Activated CD4-positive, alpha-beta T cell treated with anti-CD3 and anti-CD28 coated beads, Interleukin-2, amount 10 ng/mL, durations not matched to agents 7 days and 5 days (primary cell): Measurements from ENCODE around the gene TNN. TPM values are rescaled to one million over a fixed set of nuclear protein-coding genes. Genes with fewer than 3 reads are reported as not detected.

Experiments
- CTCF ChIA-PET: fragments of 350-600 bp; sonication (Branson Sonifier 250); formaldehyde crosslinking; loops from one replicate; lab custom pipeline; 2021; ENCODE audit warnings: antibody characterized with exemption; lab: Charles Lee
- POLR2A ChIA-PET: fragments of 350-600 bp; sonication (Branson Sonifier 250); formaldehyde crosslinking; loops from one replicate; lab custom pipeline; 2021; ENCODE audit warnings: antibody characterized with exemption; lab: Charles Lee
- DNase-seq: peaks from one replicate; pipeline ENCODE4 v3.0.0-alpha.2; 2020
- H3K27ac Mint-ChIP-seq: one replicate; pipeline ENCODE4 v1.8.0; 2021; ENCODE audit warnings: mild to moderate bottlenecking, moderate library complexity, mixed read lengths
- H3K27me3 Mint-ChIP-seq: one replicate; pipeline ENCODE4 v1.8.0; 2021; ENCODE audit warnings: mixed read lengths
- H3K36me3 Mint-ChIP-seq: one replicate; pipeline ENCODE4 v1.8.0; 2021; ENCODE audit warnings: low read depth, mixed read lengths
- H3K4me1 Mint-ChIP-seq: one replicate; pipeline ENCODE4 v1.8.0; 2021; ENCODE audit warnings: mixed read lengths
- H3K4me3 Mint-ChIP-seq: one replicate; pipeline ENCODE4 v1.8.0; 2021; ENCODE audit warnings: mild to moderate bottlenecking, moderate library complexity, mixed read lengths
- H3K9me3 Mint-ChIP-seq: one replicate; pipeline ENCODE4 v1.8.0; 2021; ENCODE audit warnings: mixed read lengths
- total RNA-seq, 2 experiments: library from RNA; stranded (reverse); gene quantifications; one replicate each; pipeline ENCODE4 v1.2.3, GENCODE V29; 2021

Gene TNN
- total RNA-seq, 2 experiments from 2014 or later, result not detected

DNA sequence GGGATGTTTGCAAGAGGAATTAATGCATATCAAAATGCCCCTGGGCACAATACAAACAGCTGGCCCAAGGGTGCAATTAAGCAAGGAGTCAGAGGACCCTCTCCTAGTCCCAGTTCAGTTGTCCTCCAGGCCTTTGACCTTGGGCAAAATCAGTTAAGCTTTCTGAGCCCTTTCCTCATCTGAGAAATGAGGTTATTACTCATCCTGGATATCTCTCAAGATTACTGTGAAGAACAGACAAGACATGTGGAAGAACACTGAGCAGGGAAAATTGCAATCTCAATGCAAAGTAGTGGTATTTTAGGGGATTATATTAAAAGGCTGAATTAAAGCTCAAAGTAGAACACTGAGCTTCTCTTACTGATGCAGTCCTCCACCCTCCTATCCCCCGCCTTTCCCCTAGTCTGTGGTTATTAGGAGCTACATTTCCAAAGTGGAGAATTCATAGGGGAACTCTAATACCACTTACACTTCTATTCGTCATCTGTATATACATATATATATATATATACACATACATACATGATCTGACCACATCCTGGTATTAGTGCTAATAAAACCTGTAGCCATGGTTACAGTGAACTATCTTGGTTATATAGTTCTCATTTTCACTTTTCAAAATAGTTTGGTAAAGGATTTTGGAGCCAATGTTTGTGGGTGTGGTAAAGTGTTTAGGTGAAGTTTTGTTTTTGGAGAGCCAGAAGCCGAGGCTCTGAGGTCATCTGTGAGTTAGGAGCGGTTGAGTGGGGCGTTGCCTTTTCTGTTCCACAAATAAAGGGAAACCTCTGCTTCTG is 106.9 kb downstream of the TNN start:
- ChIA-PET POLR2A (no interaction called here), CTCF (interaction anchor here (1.0 to 2.3 kb wide), 3 partner anchors 12 to 35 kb away, joined by 3 to 10 read pairs (median 6); no protein-coding TSS in a partner anchor)
- no peak for DNase-seq
- H3K36me3 Mint-ChIP-seq, result peaks cover 79% of the 10 kb centered on the region
- H3K9me3 Mint-ChIP-seq, result no peaks in the 10 kb centered on the region
- H3K27ac Mint-ChIP-seq, result no peak overlapping the region
- H3K27me3 Mint-ChIP-seq, result no peaks in the 10 kb centered on the region
- peaks cover 67% of the 10 kb centered on the region for H3K4me1 Mint-ChIP-seq
- no peak overlapping the region for H3K4me3 Mint-ChIP-seq

DNA sequence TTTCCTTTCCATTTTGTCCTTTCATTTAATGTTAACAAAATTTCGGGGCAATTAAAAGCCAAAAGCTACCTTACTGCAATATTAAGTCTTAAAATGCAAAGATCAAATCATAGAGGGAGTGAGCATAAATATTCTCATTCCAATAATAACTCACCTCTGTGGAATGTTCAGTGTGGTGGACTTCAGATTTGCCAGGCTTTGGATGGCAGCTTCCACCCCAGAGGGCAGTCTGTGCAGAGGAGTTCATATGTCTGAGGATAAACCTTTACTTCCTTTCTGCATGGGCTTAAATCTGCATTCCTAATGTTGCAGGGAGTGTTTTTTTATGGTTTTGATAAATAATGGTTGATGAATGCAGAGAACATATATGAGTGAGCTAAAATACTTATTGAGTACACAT is 108.6 kb downstream of the TNN start:
- no peak overlapping the region for H3K4me3 Mint-ChIP-seq
- CTCF ChIA-PET, result interaction anchor here (0.5 to 0.9 kb wide), 4 partner anchors 10 to 402 kb away, joined by 3 read pairs; no protein-coding TSS in a partner anchor
- H3K27ac Mint-ChIP-seq, result no peak overlapping the region
- H3K27me3 Mint-ChIP-seq, result no peaks in the 10 kb centered on the region
- POLR2A ChIA-PET, result no interaction called here
- DNase-seq, result no peak
- H3K4me1 Mint-ChIP-seq, result peaks cover 62% of the 10 kb centered on the region
- peaks cover 78% of the 10 kb centered on the region for H3K36me3 Mint-ChIP-seq
- no peaks in the 10 kb centered on the region for H3K9me3 Mint-ChIP-seq

DNA sequence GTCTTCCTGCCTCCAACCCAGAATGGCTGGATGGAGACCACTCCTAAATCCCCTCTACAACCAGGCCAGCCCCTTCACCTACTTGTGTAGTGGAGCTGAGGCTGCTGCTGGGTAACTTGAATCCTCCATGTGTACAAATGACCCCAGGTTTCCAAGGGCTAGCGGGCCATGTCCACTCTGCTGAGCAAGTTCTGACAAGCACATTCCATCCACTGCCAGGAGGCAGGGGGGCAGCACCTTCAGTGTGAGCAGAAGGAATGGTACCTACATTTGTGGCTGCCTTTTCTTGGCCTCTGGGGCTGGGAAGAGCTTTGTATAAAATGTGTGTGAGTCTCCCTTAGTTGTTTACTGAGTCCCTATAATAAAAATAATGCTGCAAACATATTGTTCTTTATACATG is 110.4 kb downstream of the TNN start:
- peaks cover 79% of the 10 kb centered on the region for H3K36me3 Mint-ChIP-seq
- H3K27ac Mint-ChIP-seq, result no peak overlapping the region
- ChIA-PET CTCF (no interaction called here), POLR2A (no interaction called here)
- no peaks in the 10 kb centered on the region for H3K27me3 Mint-ChIP-seq
- no peaks in the 10 kb centered on the region for H3K9me3 Mint-ChIP-seq
- H3K4me3 Mint-ChIP-seq, result no peak overlapping the region
- peaks cover 70% of the 10 kb centered on the region for H3K4me1 Mint-ChIP-seq
- DNase-seq, result no peak

GRCh38 chr1:175178456-175178855 is 110.8 kb downstream of the TNN start:
- Mint-ChIP-seq H3K9me3 (no peaks in the 10 kb centered on the region), H3K27me3 (no peaks in the 10 kb centered on the region), H3K27ac (no peak overlapping the region), H3K4me1 (peaks cover 70% of the 10 kb centered on the region), H3K36me3 (peaks cover 78% of the 10 kb centered on the region), H3K4me3 (no peak overlapping the region)
- DNase-seq, result no peak
- ChIA-PET POLR2A (no interaction called here), CTCF (no interaction called here)

- POLR2A ChIA-PET, result no interaction called here
- Mint-ChIP-seq H3K27ac (no peak overlapping the region), H3K4me3 (no peak overlapping the region)
These were observed 112.4 kb downstream of the TNN start for GRCh38 chr1:175179837-175180590.

DNA sequence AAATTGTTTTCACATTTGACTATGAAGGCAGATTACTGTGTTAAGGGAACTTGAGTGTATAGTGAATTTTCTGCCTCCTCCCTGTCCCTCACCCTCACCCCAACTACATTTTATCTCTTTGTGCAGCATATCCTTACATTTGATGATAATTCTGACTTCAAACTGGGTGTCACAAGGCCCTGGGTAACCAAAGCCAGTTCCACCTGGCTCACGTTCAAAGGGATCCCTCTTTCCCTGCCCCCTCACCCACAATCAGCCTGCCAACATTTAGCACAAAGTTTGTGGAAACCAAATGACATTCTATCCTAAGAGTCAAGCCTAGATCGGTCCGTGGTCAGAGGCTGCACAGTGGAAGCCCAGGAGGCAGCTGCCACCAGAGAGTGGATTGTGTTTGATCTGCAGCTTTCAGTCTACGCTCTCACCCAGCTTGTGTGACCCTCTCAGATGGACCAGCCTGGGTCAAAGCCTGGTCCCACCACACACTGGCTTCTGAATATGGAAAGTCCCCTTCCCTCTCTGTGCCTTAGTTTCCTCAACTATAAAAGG is 114.6 kb downstream of the TNN start:
- H3K27ac Mint-ChIP-seq, result peak overlapping the region; percentile 41
- no peaks in the 10 kb centered on the region for H3K27me3 Mint-ChIP-seq
- DNase-seq, result no peak
- no peak overlapping the region for H3K4me3 Mint-ChIP-seq
- H3K4me1 Mint-ChIP-seq, result peaks cover 80% of the 10 kb centered on the region
- H3K9me3 Mint-ChIP-seq, result no peaks in the 10 kb centered on the region
- ChIA-PET POLR2A (no interaction called here), CTCF (no interaction called here)
- peaks cover 77% of the 10 kb centered on the region for H3K36me3 Mint-ChIP-seq

More at GRCh38 chr1:175179837-175180590, 112.4 kb downstream of the TNN start:
- Mint-ChIP-seq H3K4me1 (peaks cover 67% of the 10 kb centered on the region), H3K9me3 (no peaks in the 10 kb centered on the region), H3K27me3 (no peaks in the 10 kb centered on the region), H3K36me3 (peaks cover 75% of the 10 kb centered on the region)
- no peak for DNase-seq
- CTCF ChIA-PET, result interaction anchor here (0.7 to 1.8 kb wide), 3 partner anchors 20 to 45 kb away, joined by 3 to 5 read pairs (median 4); no protein-coding TSS in a partner anchor

DNA sequence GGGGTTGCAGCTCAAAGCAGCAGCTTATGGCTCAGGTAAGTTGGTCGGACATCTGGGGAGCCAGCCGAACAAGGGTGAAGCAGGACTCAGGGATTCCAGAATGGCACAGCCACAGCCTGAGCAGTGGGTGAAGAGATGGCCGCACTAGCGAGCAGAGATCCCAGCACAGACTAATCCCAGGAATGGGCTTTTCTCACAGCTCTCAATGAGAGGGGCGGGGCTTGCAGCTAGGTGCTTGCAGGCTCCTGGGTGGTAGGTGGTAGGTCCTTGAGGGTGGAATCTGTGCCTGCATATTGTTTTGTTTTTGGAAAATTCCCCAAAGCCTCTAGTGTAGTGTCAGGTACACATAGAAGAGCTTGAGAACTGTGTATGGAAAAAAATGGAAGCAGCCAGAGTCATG is 116.0 kb downstream of the TNN start:
- DNase-seq, result no peak
- ChIA-PET CTCF (interaction anchor here (0.7 to 1.6 kb wide), 2 partner anchors 8 to 29 kb away, joined by 3 read pairs; no protein-coding TSS in a partner anchor), POLR2A (interaction anchor here (0.6 kb wide), 1 partner anchor 9 kb away, joined by 4 read pairs; no protein-coding TSS in a partner anchor)
- peaks cover 82% of the 10 kb centered on the region for H3K4me1 Mint-ChIP-seq
- H3K27me3 Mint-ChIP-seq, result no peaks in the 10 kb centered on the region
- no peaks in the 10 kb centered on the region for H3K9me3 Mint-ChIP-seq
- H3K4me3 Mint-ChIP-seq, result no peak overlapping the region
- H3K27ac Mint-ChIP-seq, result no peak overlapping the region
- H3K36me3 Mint-ChIP-seq, result peaks cover 79% of the 10 kb centered on the region

DNA sequence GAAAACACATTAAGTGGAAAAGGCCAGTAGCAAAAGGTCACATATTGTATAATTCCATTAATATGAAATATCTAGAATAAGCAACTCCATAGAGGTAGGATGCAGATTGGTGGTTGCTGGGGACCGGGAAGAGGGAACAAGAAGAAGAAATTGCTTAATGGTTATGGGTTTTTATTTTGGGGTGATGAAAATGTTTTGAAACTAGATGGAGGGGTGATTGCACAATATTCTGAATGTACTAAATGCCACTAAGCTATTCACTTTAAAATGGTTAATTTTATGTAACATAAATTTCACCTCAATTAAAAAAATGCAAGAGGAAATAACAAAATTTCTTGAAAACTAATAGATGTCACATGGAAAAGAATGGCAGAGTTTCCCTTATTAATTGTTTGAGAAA is 118.3 kb downstream of the TNN start:
- Mint-ChIP-seq H3K36me3 (peaks cover 87% of the 10 kb centered on the region), H3K27ac (no peak overlapping the region), H3K4me3 (no peak overlapping the region), H3K4me1 (peaks cover 89% of the 10 kb centered on the region), H3K27me3 (no peaks in the 10 kb centered on the region), H3K9me3 (no peaks in the 10 kb centered on the region)
- no peak for DNase-seq
- POLR2A ChIA-PET, result no interaction called here
- CTCF ChIA-PET, result interaction anchor here (0.6 to 1.8 kb wide), 4 partner anchors 10 to 157 kb away, joined by 3 to 6 read pairs (median 3); no protein-coding TSS in a partner anchor

DNA sequence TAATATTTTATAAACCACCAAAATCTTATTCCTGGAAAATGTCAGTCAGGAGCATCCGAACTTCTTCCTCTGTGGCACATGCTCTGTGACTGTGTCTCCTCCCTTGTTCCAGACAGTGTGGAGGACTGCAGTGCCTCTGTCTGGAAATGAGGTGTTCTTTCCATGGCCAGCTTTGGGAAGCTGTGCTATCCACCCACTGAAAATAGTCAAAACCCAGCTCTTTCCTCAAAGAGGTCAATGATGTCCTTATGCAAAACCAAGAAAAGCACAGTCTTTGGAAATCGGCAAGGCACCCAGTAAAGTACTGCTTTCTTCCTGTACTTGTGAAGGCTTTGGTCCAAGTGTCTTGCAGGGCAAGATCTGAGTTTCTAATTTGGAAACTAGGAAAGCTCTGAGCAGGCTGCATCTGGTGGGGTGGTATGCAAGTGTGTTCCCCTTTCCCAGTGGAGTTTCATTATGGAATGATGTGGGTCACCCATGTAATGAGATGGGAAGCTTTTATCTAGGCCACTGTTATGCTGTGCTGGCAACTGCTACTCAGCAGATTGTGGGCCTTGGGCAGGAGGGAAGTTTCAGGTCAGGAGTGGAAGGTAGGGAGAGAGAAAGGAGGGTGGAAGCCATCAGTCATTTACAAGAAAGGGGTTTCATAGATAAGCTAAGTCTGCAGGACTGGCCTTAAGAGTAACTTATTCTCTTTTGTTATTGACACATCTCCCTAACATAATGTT is 119.0 kb downstream of the TNN start:
- Mint-ChIP-seq H3K4me1 (peaks cover 87% of the 10 kb centered on the region), H3K27me3 (no peaks in the 10 kb centered on the region), H3K4me3 (peak overlapping the region; percentile 7), H3K36me3 (peaks cover 84% of the 10 kb centered on the region), H3K9me3 (no peaks in the 10 kb centered on the region), H3K27ac (peak overlapping the region; percentile 38)
- no peak for DNase-seq
- ChIA-PET POLR2A (no interaction called here), CTCF (interaction anchor here (0.8 to 1.8 kb wide), 4 partner anchors 11 to 24 kb away, joined by 3 to 6 read pairs (median 3); no protein-coding TSS in a partner anchor)

DNA sequence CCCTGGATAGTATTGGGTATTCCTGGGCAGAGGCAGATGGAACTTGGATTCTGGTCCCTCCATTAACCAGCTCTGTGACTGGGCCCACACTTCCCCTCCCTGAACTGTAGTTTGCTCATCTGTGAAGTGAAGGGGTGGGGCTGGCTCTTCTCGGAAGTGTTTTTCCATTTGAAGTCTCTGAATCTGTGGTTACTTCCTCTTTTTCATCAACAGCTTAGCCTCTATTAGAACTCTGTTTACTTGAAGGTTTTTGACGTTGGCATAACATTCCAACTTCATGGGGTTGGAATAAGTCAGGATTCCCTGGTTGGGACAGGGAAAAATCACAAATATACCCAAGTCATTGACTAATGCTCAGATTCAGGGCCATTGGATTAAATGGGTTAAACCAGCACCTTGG is 121.3 kb downstream of the TNN start:
- DNase-seq, result peak; percentile 68
- H3K9me3 Mint-ChIP-seq, result no peaks in the 10 kb centered on the region
- no peaks in the 10 kb centered on the region for H3K27me3 Mint-ChIP-seq
- H3K27ac Mint-ChIP-seq, result peak overlapping the region; percentile 91
- POLR2A ChIA-PET, result interaction anchor here (0.9 kb wide), 1 partner anchor 33 kb away, joined by 4 read pairs; no protein-coding TSS in a partner anchor
- peaks cover 69% of the 10 kb centered on the region for H3K36me3 Mint-ChIP-seq
- CTCF ChIA-PET, result interaction anchor here (0.9 to 3.2 kb wide), 10 partner anchors 15 to 56 kb away, joined by 3 to 12 read pairs (median 4); no protein-coding TSS in a partner anchor
- peaks cover 79% of the 10 kb centered on the region for H3K4me1 Mint-ChIP-seq
- H3K4me3 Mint-ChIP-seq, result peak overlapping the region; percentile 92

GRCh38 chr1:175191659-175192058 is 124.0 kb downstream of the TNN start:
- peaks cover 69% of the 10 kb centered on the region for H3K4me1 Mint-ChIP-seq
- H3K9me3 Mint-ChIP-seq, result no peaks in the 10 kb centered on the region
- DNase-seq, result peak; percentile 56
- POLR2A ChIA-PET, result interaction anchor here (0.9 to 1.1 kb wide), 2 partner anchors 18 to 168 kb away, joined by 3 read pairs; partner anchors contain the start of gene MRPS14
- peaks cover 49% of the 10 kb centered on the region for H3K36me3 Mint-ChIP-seq
- H3K27ac Mint-ChIP-seq, result peak overlapping the region; percentile 91
- no peaks in the 10 kb centered on the region for H3K27me3 Mint-ChIP-seq
- H3K4me3 Mint-ChIP-seq, result peak overlapping the region; percentile 92
- CTCF ChIA-PET, result interaction anchor here (0.9 to 1.4 kb wide), 3 partner anchors 8 to 45 kb away, joined by 3 to 5 read pairs (median 3); no protein-coding TSS in a partner anchor
